ENCODE results near the gene SKAP1. TPM values are rescaled to one million over a fixed set of nuclear protein-coding genes. Genes with fewer than 3 reads are reported as not detected.

Gene SKAP1
- total and polyA plus RNA-seq, 2 of the 13 experiments (the other 11 are each of a cell fraction or from before 2014, with no cell fraction given): 0.21 TPM; not detected in 1

DNA sequence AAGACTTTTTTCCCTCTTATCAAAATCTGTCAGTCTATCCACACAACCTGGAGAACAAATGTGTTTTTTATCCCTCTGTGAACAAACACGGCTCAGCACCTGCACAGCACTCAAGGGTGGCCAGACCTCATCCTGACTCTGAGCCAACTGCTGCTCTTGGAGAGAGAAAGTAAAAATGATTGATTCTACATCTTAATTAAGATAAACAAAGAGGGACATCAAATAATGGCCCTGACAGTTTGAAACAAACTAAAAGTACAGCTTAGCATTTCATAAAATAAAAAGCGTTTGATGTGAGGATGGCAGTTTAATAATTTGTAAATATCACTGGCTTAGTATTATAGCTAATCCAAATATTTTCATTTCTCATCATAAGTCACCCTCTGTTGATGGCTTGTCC, 216.2 kb downstream of the SKAP1 start:
- DNase-seq (ENCODE audit: low spot score): no peak
- in situ Hi-C loops (cut with HindIII; ENCODE audit: extremely low pct_ligation_motif_present, low pct_unique_long_range_greater_than_20kb): no loop called here
- H3K27me3 ChIP-seq (ENCODE audit: control insufficient read depth in 1 of 2, insufficient read depth in 2 of 2, low read length in 2 of 2): peaks cover 0 to 11% of the 10 kb centered on the region in 2 experiments; a peak in 2 of 5 replicates
- POLR2A ChIA-PET: no interaction called here
- no peak overlapping the region for H3K4me2 ChIP-seq (ENCODE audit: low read depth, low read length)
- no peaks in the 10 kb centered on the region for H4K20me1 ChIP-seq (ENCODE audit: insufficient read depth, low read length)
- no TSS peak for BruUV-seq (replicated peaks)
- 1% methylated on average over 2 of the region's 2 CpGs for WGBS (ENCODE audit: low lambda C conversion rate)
- H3K4me3 ChIP-seq (replicated peaks in 1 of 3; ENCODE audit: insufficient read depth in 1 of 3, low read depth in 2 of 3, low read length in 3 of 3): no peak overlapping the region
- intact Hi-C loops (cut with micrococcal nuclease; ENCODE audit: unreplicated experiment): no loop called here
- H3K4me1 ChIP-seq (ENCODE audit: insufficient read depth, low read length): no peaks in the 10 kb centered on the region
- no peaks in the 10 kb centered on the region for H3K36me3 ChIP-seq (replicated peaks in 1 of 2; ENCODE audit: control insufficient read depth in 1 of 2, insufficient read depth in 2 of 2, low read length in 2 of 2)
- H3K27ac ChIP-seq (ENCODE audit: extremely low read length, insufficient read depth, low read length): no peak overlapping the region
- no peaks in the 10 kb centered on the region for H3K9me3 ChIP-seq (ENCODE audit: low read length)
- FAIRE-seq: no peak
- no peak overlapping the region for H3K9ac ChIP-seq (ENCODE audit: insufficient read depth, low read depth, low read length)
- H2AFZ ChIP-seq (ENCODE audit: low read length): no peak overlapping the region
- CTCF ChIA-PET (ENCODE audit: low intra/inter-chr PET ratio, low total read pairs): no interaction called here
- H3K79me2 ChIP-seq (ENCODE audit: insufficient read depth, low read length): no peaks in the 10 kb centered on the region
- ATAC-seq: no peak
- TF ChIP-seq HNRNPLL (IDR thresholded peaks at IDR 0.05; ENCODE audit: low read depth, low read length, poor library complexity, severe bottlenecking) (no peak), MIER2 (CRISPR knock-in tag; IDR thresholded peaks at IDR 0.05) (no peak), TEAD3 (CRISPR knock-in tag; optimal IDR thresholded peaks at IDR 0.05; ENCODE audit: borderline replicate concordance) (no peak), XRCC5 (optimal IDR thresholded peaks at IDR 0.05; ENCODE audit: low read length) (no peak), KAT2B (IDR thresholded peaks at IDR 0.05; ENCODE audit: borderline replicate concordance, low read depth, low read length) (no peak), ATRX (CRISPR knock-in tag; IDR thresholded peaks at IDR 0.05; ENCODE audit: borderline replicate concordance) (no peak), ZNF891 (CRISPR knock-in tag; IDR thresholded peaks at IDR 0.05) (no peak), NCOR1 (IDR thresholded peaks at IDR 0.05; ENCODE audit: borderline replicate concordance, low read length) (no peak), ZNF768 (CRISPR knock-in tag; IDR thresholded peaks at IDR 0.05) (no peak)
- TF ChIP-seq, protein P1, sequence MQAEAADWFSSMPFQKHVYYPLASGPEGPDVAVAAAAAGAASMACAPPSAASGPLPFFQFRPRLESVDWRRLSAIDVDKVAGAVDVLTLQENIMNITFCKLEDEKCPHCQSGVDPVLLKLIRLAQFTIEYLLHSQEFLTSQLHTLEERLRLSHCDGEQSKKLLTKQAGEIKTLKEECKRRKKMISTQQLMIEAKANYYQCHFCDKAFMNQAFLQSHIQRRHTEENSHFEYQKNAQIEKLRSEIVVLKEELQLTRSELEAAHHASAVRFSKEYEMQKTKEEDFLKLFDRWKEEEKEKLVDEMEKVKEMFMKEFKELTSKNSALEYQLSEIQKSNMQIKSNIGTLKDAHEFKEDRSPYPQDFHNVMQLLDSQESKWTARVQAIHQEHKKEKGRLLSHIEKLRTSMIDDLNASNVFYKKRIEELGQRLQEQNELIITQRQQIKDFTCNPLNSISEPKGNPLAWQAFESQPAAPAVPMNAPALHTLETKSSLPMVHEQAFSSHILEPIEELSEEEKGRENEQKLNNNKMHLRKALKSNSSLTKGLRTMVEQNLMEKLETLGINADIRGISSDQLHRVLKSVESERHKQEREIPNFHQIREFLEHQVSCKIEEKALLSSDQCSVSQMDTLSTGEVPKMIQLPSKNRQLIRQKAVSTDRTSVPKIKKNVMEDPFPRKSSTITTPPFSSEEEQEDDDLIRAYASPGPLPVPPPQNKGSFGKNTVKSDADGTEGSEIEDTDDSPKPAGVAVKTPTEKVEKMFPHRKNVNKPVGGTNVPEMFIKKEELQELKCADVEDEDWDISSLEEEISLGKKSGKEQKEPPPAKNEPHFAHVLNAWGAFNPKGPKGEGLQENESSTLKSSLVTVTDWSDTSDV (CRISPR knock-in tag; IDR thresholded peaks at IDR 0.05): no peak
- TF ChIP-seq, protein P2, sequence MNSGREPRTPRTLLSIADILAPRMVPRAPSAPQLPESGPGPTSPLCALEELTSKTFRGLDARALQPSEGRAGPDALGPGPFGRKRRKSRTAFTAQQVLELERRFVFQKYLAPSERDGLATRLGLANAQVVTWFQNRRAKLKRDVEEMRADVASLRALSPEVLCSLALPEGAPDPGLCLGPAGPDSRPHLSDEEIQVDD (CRISPR knock-in tag; IDR thresholded peaks at IDR 0.05; ENCODE audit: borderline replicate concordance): no peak
- TF ChIP-seq, protein P3, sequence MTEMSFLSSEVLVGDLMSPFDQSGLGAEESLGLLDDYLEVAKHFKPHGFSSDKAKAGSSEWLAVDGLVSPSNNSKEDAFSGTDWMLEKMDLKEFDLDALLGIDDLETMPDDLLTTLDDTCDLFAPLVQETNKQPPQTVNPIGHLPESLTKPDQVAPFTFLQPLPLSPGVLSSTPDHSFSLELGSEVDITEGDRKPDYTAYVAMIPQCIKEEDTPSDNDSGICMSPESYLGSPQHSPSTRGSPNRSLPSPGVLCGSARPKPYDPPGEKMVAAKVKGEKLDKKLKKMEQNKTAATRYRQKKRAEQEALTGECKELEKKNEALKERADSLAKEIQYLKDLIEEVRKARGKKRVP (CRISPR knock-in tag; IDR thresholded peaks at IDR 0.05): no peak
- TF ChIP-seq, protein P4, sequence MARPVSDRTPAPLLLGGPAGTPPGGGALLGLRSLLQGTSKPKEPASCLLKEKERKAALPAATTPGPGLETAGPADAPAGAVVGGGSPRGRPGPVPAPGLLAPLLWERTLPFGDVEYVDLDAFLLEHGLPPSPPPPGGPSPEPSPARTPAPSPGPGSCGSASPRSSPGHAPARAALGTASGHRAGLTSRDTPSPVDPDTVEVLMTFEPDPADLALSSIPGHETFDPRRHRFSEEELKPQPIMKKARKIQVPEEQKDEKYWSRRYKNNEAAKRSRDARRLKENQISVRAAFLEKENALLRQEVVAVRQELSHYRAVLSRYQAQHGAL (CRISPR knock-in tag; IDR thresholded peaks at IDR 0.05; ENCODE audit: not compliant biosample characterization): no peak
- TF ChIP-seq, protein P5, sequence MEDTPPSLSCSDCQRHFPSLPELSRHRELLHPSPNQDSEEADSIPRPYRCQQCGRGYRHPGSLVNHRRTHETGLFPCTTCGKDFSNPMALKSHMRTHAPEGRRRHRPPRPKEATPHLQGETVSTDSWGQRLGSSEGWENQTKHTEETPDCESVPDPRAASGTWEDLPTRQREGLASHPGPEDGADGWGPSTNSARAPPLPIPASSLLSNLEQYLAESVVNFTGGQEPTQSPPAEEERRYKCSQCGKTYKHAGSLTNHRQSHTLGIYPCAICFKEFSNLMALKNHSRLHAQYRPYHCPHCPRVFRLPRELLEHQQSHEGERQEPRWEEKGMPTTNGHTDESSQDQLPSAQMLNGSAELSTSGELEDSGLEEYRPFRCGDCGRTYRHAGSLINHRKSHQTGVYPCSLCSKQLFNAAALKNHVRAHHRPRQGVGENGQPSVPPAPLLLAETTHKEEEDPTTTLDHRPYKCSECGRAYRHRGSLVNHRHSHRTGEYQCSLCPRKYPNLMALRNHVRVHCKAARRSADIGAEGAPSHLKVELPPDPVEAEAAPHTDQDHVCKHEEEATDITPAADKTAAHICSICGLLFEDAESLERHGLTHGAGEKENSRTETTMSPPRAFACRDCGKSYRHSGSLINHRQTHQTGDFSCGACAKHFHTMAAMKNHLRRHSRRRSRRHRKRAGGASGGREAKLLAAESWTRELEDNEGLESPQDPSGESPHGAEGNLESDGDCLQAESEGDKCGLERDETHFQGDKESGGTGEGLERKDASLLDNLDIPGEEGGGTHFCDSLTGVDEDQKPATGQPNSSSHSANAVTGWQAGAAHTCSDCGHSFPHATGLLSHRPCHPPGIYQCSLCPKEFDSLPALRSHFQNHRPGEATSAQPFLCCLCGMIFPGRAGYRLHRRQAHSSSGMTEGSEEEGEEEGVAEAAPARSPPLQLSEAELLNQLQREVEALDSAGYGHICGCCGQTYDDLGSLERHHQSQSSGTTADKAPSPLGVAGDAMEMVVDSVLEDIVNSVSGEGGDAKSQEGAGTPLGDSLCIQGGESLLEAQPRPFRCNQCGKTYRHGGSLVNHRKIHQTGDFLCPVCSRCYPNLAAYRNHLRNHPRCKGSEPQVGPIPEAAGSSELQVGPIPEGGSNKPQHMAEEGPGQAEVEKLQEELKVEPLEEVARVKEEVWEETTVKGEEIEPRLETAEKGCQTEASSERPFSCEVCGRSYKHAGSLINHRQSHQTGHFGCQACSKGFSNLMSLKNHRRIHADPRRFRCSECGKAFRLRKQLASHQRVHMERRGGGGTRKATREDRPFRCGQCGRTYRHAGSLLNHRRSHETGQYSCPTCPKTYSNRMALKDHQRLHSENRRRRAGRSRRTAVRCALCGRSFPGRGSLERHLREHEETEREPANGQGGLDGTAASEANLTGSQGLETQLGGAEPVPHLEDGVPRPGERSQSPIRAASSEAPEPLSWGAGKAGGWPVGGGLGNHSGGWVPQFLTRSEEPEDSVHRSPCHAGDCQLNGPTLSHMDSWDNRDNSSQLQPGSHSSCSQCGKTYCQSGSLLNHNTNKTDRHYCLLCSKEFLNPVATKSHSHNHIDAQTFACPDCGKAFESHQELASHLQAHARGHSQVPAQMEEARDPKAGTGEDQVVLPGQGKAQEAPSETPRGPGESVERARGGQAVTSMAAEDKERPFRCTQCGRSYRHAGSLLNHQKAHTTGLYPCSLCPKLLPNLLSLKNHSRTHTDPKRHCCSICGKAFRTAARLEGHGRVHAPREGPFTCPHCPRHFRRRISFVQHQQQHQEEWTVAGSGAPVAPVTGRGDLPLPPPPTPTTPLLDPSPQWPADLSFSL (CRISPR knock-in tag; IDR thresholded peaks at IDR 0.05): no peak

Measured in HepG2 (cell line).